ENCODE data around the gene MED31.

MED31 gene

DNA sequence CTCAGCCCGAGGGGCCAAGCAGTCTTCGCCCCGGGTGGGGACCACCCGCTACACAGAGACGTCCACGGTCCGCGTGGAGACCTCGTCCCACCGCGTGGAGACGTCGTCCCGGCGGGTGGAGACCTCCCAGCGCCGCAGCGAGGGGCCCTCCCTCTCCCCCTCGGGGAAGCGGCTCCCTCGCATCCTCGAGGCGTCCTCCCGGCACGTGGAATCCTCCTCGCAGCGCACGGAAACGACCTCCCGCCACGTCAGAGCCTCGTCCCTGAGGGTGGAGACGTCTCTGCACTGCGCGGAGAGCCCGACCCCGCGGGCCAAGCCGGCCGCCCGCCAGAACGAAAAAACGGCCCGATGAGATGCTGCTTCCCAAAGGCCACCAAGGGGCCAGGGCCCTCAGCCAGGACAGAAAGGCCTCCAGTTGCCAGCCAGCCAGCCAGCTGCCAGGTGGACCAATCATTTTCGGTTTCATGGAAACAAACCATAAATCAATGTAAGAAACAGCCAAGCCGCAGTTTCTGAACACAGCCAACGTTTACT lies 581 bp upstream of the MED31 start:
- peak; percentile 20 for DNase-seq

DNA sequence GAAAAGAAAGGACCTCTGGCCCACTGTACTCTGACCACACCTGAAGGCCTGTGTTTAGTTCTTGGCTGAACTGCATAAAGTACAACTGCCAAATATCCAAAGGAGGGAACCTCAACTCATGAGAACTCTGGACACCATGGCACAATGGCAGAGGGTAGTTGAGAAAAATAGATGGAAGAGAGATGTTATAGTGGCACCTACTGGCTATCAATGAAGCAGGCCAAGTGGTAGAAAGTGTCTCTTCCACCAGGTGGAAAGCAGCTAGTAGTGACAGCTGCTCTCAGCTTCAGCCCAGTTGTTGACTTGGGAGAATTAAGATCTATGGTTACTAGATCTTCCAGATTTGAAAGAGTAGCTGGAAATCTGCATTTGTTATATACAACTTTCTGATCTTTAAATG lies 3.2 kb downstream of the MED31 start:
- DNase-seq: peak; percentile 32

DNA sequence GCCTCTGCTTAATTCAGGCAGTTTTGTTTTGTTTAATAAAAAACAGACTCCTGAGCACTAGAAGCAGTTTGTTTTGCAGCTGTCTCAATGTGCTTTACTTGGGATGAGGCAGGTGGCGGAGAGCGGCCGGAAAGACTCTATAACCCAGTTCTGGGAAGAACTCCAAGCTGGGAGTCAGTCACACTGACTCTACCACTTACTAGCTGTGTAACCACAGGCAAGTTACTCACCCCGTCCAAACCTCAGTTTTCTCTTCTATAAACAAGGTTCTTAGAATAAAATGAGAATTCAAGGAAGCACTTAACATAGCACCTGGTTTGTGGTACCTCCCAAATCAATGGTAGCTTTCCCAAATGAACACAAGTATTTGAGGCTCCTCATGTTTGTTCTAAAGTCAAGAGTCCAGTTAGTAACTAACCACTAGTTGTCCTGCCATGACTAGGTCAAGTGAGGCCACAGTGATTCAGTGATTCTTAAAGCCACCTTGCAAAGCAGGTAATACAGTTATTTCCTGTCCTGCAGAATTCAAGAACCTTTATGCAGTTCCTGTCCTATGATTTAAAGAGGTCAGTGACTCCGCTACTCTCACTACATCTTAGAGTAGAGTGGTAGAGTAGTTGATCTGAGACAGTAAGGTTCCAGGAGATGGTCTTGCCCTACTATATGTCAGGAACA lies 7.8 kb downstream of the MED31 start:
- no peak for DNase-seq

DNA sequence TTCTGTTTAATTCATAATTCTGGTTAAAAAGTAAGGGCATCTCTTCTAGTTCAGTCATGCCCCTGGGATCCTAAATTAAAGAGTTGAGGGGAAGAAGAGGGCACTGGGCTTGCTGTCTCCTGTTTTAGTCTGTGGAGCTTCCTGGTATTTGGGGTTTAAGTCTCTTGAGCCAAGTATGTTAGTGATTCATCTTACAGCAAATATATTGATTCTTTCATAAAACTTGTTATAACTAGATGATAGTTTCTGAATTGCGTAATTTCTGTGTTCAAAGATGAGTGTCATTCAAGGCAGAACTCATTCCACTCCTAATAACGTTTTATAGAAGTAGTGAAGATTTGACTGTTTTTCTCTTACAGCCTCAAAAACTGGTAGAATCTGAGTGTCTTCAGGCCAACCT lies 8.8 kb downstream of the MED31 start:
- no peak for DNase-seq

DNA sequence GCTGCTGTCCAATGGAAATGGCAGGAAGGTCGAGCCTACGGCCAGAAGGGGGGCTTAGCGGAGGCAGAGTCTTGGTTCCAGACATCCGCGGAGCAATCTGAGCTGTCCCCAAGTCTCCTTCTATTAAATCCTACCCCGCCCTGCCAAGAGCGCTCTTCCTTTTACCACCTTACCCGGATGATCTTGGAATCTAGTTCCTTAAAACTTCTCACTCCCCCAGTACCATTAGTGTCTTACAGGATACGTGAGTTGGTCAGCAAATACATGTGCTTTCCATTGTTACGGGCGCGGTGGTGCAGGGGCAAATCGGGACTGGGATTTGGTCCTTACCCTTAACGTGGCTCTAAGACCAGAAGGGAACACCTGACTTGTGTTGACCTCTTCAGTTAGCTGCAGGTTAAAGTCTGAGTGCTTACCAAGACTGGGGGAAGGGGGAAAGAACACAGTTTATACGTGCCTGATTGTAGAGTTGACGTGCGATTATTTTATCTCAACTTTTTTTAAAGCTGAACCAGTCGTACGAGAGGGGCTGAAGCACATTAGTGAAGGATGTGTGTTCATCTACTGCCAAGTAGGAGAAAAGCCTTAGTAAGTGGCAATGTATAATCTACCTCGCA lies 10.1 kb downstream of the MED31 start:
- DNase-seq: peak; percentile 57

DNA sequence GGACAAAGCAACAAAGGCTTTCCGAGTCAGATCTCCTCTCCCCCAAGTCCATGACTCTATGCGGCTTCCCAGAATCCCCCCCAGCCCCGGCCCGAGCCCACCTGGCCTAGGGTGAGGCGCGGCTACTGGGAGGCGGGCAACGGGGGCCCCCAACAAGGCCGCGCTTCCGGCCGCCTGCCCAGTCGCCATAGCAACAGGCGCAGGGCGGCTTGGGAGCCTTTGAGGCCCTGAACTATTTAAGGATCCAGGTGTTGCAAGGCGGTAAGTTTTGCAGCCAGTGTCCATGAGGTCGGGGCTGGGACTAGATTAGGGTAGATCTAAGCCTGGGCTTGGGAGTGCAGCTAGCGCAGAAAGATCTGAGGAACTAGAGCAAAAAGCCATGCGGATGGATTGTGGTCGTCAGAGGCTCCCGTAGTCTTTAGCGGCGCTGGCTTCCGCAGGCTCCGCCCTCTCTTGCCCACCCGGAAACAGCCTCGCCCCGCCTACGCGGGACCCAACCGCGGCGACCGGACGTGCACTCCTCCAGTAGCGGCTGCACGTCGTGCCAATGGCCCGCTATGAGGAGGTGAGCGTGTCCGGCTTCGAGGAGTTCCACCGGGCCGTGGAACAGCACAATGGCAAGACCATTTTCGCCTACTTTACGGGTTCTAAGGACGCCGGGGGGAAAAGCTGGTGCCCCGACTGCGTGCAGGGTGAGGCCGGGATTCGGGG lies 10.7 kb downstream of the MED31 start, which contains the start of the genes KIAA0753 and TXNDC17:
Gene KIAA0753 (minus strand): TSS at position 176 of the 711 bp plus-strand sequence. CDS start 5,608 bp downstream, outside the sequence.
Gene TXNDC17 (plus strand): TSS at position 525 of the 711 bp plus-strand sequence. CDS start 23 bp downstream, at position 548.
- peak; percentile 90 for DNase-seq

DNA sequence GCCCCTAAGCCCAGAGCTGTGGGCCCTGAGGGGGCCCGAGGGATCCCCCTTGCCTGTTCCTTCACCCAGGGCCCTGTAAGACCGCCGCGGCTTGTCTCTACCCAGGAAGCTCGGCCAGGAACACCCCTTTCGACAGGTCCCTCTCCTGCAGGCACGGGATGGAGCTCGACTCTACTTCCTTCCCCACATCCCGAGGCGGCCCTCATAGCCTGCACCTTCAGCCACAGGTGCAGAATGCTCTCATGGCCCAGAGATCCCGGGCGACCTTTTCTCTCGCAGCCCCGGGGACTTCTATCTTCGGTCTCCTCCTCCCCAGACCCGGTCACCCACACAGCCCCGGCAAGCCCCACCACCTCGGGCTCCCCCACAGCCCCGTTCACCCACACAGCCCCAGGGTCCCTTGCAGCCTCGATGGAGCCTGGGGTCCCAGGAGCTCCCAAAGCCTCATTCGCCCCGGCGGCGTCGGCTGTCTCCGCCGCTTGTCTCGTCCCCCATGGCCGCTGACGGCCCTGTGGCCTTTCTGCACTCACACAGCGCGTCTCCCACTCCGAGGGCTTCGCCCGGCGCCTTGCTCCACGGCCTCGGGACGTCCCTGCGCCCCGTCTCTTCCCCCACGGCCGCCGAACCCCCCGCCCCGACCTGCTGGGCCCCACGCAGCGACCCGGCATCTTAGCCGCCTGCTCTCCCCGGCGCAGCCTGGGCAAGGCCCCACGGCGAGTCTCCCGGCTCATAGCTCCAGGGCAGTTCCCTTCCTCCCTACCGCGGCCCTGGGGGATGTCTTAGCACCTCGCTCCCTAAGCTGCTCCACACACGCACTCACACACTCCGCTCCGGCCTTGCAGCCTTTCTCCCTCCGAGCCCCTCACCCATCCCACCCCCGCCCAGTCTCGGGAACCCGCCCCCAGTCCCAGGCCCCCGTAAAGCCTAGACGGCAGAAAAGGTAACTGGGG lies 11.5 kb downstream of the MED31 start:
- no peak for DNase-seq

DNA sequence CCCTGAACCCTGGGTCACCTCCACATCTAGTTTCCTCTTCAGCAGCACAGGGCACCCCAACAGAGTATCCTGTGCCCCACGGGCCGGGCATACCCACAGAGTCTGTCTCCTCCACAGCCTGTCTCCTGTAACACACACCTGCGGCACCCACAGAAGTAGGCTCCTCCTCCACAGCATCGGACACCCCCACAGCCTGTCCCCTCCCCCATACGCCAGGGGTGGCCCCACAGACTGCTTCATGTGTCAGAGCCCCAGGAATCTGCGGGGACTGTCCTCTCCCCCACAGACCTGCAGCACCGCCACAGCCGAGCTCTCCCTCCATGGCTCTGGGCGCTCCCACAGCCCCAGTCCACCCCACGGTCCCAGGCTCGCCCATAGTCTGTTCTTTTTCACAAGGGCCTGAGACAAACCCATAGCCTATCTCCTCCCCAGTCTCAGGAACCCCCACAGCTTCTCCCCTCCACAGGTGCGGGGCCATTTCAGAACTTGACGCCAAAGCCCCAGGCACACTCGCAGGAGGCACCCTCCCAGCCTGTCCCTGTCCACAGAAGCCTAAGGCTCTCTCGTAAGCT lies 12.3 kb downstream of the MED31 start:
- no peak for DNase-seq

DNA sequence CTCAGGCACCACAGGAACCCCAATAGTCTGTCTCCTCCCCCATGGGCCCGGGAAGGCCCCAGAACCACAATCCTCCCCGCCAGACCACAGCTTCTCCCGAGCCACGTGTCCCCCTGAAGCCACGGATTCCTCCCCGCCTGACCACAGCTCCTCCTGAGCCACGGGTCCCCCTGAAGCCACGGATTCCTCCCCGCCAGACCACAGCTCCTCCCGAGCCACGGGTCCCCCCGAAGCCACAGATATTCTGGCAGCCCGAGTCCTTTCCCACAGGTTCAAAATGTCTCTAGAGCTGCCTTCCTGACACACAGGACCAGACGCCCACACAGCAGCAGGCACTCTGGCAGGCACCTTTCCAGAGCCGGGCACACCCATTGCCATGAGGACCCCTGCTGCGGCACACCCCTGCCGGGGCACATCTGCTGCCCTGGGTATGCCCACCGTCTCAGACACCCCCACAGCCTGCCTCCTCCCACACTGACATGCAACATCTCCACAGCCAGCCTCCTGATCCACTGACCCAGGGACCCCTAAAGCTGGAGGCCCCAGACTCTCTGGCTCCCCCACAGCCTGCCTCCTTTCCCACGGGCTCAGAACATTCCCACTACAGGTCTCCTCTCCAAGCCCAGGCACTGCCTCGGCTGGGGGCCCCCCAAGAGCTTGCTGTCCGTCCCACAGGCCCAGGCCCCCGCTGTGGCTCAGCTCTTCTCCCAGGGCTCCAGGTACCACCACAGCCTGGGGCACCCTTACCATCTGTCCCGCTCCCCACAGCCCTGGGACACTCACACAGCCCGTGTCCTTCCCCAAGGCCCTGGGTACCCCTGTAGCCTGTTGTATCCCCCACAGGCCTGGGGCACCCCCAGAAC lies 13.1 kb downstream of the MED31 start:
- no peak for DNase-seq

DNA sequence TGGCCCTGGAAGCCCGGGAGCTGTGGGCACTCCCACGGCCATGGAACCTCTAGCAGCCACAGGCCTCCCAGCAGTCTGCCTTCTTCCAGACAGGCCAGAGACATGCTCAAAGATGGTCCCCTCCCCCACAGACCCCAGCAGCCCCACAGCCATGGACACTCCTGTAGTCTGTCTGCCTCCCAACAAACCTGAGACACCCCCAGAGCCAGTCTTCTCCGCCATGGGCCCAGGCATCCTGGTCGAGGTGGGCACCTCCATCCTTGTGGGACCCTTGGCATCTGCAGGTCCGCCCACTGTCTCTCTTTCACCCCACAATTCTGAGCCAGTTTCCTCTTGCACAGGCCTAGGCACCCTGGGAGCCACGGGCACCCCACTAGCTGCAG lies 14.0 kb downstream of the MED31 start:
- DNase-seq: no peak

DNA sequence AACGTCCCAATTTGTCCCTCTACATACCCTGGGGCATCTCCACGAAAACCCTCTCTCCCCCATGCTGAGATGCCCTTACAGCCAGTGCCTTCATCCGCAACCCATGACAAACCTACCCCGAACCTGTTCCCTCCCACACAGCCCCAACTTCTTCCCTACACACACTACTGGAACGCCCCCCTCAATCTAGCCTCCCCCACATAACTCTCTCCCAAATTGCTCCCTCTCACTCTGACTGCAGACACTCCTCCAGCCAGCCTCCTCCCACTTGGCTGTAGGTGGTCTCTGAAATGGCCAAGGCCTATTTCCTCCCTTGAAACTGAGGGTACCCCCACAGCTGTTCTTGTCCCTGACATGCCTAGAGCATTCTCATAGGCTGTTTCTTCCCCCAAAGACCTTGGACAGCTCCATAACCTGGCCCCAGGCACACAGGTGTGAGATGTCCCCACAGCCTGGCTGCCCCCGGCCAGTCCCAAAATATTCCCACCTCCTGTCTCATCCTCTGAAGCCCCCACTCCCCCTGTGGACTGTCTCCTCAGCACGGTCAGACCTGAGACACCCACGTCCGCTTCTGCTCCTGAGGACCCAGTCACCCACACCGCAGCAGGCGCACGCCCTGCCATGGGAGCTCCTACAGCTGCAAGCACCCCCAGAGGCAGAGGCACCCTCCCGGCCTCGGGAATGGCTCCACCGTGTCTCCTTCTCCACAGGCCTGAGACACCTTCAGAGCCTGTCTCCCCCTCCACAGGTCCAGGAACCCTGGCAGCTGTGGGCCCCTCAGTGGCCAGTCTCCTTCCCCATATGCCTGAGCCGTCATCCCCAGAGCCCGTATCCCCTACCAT lies 14.6 kb downstream of the MED31 start:
- DNase-seq: no peak

DNA sequence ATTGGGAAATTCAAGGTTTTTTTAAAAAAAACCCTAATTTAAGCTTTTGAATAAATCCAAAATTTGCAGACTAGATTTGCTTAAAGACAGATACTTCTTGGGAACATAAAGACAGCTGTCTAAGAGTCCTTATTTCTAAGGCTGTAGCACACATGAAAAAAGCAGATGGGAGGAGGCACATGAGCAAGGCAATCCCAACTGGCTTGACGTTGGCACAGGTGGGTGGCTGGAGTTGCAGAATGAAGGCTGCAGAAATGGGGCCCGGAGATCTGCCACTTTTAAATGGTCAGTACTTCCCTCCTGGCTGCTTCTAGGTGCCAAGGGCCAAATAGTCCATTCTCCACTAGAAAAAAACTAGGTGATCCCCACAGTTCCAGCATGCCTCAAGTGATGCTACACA lies 15.3 kb downstream of the MED31 start:
- DNase-seq: no peak

DNA sequence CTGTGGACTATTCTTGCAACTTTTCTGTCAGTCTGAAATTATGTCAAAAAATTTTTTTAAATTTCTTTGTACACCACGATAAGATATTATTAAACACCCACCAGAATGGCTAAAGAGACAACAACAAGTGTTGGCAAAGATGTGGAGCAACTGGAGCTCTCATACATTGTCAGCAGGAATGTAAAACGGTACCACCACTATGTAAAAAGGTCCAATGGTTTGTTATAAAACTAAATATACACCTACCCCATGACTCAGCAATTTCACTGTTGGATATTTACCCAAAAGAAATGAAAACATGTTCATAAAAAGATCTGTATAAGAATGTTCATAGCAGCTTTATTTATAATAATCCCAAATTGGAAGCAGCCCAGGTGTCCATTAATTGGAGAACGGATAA lies 18.1 kb downstream of the MED31 start:
- DNase-seq: no peak

DNA sequence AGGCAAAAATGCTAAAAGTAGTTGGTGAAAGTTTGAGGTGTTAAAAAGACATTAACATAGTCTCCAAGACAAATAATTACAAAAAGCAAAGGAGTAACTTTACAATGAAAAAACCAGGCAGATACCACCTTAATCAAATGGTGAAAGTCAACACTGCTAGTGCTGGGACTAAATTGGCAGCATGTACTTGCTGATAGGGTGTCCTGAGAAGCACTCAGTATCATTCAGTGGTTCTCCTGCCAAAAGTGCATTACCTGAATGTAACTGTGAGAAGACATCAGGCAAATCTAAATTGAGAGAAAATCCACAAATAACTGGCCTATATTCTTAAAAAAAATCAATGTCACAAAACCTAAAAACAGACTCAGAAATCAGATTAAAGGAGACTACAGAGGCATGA lies 18.9 kb downstream of the MED31 start:
- no peak for DNase-seq

DNA sequence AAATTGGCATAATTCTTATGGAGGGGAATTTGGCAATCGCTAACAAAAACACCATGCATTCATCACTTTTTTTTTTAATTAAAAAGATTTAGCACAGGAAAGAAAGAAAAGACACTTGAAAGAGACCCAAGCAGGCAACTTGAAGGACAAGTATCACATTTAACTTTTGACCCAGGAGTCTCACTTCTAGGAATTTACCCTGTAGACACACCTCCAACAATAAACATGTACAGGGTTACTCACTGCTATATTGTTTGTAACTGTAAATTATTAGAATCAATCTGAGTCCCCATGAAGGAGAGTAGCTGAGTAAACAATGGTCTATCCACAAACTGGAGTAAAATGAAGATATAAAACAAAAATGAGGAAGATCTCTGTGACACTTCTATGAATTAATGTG lies 21.0 kb downstream of the MED31 start:
- no peak for DNase-seq

DNA sequence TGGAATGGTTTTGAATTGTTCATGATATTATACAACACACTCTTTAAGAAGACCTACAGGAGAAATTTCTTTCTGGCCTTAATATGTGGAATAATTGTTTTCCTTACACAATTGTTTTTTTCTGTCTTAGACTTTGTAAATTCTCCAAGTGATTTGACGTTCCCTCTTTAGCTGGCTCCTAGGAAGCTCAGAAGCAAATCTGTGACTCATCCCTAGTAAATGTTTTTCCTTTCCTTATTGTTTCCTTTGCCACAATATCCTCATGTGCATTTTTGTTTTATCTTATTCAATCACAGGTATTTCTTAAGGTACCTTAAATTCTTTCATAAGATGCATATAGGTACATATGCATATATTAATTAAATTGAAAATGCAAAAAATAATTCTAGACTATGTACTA lies 24.4 kb downstream of the MED31 start:
- DNase-seq: no peak

DNA sequence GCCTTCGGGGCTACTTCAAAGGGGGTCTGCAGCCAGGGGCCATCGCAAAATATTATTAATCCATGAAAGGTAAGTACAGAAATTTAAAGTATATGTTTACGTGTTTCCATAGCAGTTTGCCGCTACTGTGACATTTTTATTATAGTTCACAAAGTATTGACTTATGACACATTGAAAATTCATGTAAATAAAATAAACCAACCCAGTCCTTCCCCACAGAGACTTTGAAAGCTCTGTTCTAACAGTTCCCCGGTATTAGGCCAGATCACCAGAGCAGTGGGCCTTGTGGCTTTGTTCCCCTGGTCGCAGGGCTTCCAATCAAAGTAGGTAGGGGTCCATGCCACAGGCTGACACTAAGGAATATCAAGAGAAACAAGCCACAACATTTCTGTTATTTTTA lies 24.8 kb downstream of the MED31 start:
- DNase-seq: no peak

DNA sequence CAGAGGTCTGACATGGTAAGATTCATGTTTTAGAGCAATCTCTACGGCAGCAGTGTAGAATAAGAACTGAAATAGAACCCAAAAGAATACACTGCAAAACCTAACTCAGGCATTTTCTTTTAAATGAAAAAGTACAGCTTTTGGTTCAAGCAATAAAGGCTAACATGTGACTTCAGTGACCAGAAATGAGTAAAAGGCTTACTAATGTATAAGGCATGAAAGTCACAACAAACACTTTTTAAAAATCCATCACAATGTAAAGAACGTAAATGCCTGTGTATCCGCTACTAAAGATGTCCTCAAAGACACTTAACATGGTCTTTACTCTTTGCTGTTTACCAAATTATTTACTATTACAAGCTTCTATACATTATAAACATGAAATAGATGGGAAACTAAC lies 27.5 kb downstream of the MED31 start:
- DNase-seq: no peak

DNA sequence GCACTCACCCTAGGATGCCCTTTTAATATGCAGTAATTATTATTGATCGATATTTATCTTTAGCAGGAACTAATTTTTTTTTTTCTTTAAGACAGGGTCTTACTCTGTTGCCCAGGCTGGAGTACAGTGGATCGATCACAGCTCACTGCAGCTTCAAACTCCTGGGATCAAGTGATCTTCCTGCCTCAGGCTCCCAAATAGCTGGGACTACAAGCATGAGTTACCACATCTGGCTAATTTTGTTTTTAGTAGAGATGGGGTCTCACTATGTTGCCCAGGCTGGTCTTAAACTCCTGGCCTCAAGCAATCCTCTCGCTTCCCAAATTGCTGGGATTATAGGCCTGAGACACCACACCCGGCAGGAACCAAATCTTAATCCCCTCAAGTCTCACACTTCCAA lies 40.2 kb downstream of the MED31 start:
- DNase-seq: no peak

DNA sequence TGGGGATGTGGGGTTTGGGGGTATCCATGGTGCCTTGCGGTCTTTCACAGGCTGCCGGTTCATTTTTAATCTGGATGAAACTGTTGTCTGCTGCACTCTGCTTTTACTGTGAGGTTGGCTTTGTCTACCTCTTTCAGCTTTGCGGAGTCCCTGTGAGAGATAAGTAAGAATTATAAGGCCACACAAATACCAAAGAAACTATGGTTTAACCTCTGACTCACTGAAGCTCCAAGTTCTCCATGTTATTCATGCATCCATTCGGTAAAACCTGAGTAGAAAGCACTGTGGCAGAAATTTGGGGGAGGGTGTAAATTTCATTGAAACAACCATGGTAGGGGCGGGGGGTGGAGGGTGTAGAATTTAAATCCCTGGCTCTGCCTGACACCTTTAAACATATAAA lies 41.4 kb downstream of the MED31 start:
- DNase-seq: no peak
